Activated naive CD4-positive, alpha-beta T cell (primary cell): ENCODE results near the gene TSC22D3.

Experiments
- DNase-seq, 4 experiments: peaks; one replicate each; lab custom pipeline; 2025; lab: John Stamatoyannopoulos, UW

Gene TSC22D3

DNA sequence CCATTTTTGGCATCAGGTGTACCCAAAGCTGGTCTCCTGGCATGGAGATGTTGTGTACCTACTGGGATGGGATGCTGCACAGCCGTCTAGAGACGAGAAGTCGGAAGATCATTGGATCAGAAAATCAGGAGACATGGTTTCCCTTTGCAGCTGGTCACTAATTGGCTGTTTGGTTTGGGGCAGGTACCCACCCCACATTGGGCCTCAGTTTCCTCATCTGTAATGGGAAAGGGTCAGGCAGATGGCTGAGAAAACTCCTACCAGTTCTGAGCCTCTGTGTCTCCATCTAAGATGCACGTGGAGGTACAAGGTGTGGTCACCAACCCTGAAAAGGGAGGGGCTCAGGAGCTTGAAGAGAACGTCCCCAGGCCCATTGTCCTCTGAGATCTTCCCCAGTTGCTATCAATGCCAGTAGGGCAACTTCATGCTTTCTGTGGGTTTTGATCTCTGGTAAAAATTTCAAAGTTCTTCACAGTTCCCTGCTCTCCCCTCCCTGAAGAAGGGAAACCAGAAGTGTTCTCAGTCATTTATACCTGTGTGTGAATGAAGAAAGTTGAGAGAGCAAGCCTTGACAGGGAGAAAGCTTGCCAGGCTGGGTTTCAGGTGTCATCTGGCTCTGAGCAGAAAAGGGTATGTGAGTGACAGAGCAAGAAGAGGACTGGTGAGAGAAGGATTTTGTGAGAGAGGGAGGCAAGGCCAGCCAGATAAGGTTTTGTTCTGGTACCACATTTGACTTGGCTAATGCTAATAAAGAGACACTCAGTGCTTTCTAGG is 15.1 kb downstream of the TSC22D3 start:
- DNase-seq, result no peak

DNA sequence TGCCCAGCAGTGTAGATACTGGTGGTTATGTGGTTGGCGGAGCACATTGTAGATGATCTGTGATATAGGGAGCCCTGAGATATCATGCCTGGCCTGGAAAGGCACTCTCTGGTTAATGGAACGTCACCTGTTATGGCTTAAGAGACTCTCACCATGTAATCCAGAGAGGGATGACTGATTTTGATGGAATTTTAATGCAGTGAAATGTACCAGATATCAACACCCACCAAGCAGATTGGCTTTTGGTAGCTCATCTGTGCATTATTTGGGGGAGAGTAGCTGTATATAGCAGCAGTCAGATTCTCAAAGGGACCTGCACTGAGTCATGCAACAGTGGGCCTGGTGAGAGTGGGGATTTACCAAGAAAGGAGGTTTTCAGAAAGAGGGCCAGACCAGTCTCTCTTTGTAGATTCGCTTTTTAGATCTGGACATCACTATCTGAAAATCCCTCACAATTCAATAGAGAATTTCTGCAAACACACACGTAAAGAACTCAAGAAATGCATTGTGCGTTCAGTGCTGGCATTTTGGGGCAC is 17.3 kb downstream of the TSC22D3 start:
- no peak for DNase-seq

DNA sequence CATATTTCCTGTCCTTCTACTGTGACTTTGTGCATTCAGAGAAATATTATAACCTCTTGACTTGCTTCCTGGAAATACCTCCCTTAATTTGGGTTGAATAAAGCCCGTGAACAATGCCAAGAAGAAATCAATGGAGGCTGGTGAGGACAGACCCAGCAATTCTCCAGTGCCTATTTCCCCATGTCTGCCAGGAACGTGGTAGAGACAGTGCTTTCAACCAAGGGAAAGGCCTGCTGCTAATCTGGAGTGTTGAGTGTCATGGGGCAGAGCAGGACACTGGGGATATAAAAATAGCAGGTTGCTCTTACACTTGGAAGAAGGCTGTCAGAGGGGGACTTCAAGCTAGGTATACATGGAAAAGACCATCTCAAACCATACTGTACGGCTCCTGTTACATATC is 19.9 kb downstream of the TSC22D3 start:
- no peak for DNase-seq

DNA sequence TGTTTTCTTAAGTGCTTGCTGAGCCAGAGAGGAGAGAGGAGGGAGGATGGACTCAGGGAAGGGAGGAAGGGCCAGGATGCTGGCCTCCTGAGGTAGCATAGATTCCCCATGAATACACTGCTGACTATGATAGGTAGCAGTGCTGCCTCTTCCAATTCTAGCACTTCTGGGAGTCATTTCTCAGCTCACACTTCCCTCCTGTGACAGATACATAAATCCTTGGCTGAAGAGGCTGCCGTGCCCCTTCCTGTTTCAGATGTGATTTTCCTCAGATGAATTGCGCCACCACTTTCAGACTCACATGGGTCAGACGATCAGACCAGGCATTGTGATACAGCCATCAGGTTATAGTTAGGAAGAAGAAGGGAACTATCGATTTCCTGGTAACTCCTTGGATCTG is 22.4 kb downstream of the TSC22D3 start:
- DNase-seq, result no peak

DNA sequence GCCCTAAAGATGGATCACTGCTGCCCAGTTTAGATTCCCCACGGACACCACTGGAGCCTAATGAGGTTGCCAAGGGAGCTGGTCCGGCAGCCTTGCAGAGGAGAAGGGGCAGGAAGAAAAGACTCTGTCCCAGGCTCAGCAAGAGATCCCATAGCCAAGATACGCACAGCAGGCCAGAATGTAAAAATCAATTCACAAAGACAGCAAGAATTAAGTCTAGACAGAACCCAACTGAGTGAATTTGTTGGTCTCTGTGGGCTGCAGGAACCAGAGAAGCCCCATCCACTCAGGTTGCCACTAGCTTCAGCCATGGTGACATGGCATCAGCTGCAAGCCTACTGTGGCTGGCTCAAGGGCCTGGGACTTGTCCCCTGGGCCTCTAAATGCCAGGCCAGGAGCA is 22.9 kb downstream of the TSC22D3 start:
- DNase-seq, result no peak

DNA sequence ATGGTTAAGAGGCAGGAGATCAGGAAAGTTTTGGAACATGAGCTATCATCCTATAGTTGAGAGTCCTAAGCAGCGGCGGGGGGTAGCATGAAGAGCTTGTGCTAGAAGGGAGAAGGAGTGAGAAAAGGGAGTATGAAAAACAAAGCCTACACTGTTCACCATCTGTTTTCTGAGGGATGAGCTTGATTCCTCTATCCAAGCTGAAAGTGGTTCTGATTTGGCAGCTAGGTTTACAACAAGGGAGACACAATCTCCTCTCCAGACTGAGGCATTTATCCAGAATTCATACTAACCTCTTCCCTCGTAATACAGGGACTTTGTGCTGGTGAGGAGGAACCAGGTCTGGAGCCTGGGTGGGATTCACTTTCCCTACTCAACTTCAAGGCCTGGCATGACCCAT is 23.5 kb downstream of the TSC22D3 start:
- DNase-seq, result no peak

DNA sequence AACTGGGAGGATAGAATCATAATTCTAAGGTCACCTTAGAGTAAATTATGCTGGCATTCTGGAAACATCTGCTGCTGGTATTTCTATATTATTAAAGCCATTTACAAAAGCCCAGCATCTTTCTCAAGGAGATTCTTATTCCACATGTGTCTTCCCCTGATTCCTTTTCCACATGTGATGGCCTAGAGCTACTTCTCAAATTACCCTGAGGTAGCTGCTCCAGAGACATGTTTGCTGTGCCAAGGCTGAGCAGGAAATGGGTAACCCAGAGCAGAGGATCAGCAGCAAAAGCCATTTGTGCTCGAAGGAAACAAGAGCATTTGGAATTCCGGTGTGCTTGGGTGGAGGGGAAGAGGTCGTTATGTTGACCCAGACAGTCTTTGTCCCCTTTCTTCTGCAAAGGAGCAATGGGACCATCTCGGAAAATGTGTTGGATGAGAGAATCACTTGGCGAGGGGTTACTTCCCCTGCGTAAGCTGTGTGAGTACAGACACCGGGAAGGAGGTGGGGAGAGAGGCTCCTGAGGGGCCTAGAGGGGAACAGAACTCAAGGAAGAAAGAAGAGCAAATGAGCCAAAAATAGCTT is 24.6 kb downstream of the TSC22D3 start:
- no peak for DNase-seq

DNA sequence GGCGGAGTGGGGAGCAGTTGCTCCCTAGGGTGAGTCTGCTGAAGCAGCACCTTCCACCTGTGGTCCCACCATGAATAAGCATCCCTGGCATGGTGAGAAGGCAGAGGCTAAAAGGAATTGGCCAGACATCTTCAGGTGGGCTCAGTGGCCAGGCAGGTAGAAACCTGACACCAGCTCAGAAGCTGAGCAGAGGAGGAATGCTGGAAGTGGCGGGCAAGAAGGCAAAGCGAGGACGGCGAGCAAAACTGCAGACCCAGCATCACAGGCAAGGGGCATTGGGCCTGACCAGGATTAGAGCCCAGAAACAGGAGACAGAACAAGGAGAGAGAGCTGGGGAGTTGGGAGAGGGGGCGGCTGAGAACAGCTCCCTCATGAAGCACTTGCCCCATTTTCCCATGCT is 25.3 kb downstream of the TSC22D3 start:
- DNase-seq, result no peak

DNA sequence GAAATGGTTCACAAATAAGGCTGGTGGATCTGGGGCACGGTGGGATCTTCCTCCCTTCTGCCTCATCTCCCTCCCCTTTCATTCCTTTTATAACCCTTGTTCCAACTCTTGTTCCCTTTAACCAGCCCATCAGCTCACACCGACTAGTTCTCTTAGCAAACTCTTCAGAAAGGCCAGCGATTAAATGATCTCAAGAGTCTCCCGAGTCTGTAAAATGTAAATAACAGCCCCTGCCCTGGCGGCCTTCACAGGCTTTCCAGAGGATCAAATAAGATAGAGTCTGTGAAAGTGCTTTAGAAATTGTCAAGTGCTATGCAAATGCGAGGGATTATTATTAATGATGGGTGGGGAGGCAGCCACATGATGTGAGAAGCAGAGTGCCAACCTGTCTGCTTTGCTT is 27.1 kb downstream of the TSC22D3 start:
- no peak for DNase-seq

DNA sequence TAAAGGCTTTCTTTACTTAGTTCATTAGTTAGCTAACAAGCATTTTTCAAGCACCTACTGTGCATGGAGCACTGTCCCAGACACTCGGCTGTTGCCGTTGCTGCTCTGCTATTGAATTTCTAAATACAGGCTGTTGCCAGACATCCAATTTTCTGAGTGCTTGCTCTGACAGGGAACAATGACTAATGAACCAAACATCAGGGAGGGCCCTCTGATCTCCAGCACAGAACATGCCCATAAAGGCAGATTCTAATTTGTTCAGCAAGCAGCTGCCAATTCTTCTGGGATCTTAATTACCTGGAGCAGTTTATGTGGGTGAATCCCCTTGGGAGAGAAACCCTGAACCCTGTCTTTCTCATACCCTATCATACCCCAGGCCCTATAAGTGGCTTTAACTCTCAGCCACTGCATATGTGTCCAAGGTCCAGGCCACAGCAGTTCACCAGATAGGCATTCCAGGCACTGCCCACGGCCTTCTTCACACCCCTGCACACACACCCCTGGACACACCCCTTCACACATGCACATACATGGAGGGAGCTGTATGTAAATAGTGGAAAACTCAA is 27.9 kb downstream of the TSC22D3 start:
- DNase-seq, result no peak

DNA sequence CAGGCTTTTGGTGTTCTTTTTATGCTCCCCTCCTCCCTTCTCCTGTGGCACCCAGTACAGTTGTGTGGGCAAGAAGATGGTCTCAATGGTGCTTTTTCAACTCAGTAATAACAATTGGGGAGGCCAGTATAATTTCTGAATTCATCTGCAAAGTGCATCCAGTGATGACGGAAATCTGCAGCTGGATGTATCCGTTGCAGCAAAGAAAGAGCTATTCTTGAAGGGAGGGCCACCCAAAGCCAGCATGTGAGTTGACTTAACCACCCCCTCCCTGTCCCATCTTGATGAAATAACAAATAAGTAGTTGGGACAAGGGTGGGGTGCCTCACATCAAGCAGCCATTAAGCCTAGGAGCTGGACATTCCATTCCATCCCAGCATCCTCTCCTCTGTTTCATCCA is 30.7 kb downstream of the TSC22D3 start:
- DNase-seq, result no peak

DNA sequence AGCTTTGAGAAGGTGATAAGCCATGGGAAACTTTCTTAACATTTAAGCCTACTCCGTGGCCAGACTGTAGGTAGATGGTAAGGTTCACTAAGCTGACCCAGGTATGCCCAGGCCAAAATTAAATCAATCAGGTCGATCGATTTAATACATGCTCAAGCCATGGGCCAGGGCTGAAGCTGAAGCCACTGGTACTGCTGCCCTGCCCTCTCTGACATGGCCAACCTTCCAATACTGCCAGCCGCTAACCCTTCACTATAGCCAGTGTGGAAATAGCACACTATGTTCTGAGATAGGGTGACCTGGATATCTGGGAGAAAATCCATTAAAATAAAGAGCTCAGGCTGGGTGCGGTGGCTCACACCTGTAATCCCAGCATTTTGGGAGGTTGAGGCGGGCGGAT is 31.6 kb downstream of the TSC22D3 start:
- no peak for DNase-seq

DNA sequence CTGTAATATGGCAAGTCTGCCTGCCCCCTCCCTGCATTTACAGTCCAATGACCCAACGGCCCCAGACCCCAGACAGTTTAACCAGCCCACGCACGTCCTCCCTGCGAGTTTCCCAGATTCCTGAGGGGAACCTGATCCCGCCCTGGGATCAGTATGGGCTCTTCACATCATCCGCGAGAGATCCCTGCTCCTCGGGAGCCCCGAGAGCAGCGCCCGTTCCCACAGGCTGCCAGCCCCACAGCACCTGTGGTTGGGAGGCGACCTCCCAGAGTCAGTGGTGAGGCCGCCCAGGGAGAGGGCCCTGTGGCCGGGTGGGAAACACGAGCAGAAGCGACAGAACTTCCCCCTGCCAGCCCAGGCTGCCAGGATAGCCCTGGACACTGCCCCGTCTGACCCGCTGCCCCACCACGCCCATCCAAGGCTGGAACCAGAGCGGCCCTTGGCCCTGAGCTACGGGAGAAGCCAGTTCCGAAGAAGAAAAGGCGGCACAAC is 32.8 kb downstream of the TSC22D3 start:
- DNase-seq, result no peak

DNA sequence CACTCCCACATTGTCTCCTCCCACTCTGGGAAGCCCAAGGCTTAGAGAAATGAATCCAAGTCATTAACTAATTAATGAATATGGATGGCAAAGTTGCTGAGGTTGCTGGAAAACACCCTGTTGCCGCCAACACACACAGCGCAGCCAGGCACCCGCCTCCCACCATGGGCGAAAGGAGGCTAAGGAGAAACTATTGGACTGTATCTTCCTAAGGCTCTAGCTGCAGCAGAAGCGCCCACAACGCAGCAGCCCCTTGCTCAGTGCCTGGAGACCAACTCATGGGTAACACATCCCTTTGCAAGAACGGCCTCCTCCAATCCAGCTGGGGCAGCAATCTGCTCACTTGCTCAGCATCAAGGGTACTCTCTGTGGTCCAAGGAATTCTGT is 34.2 kb downstream of the TSC22D3 start:
- DNase-seq, result peak in 1 of 4 experiments; percentile 19

DNA sequence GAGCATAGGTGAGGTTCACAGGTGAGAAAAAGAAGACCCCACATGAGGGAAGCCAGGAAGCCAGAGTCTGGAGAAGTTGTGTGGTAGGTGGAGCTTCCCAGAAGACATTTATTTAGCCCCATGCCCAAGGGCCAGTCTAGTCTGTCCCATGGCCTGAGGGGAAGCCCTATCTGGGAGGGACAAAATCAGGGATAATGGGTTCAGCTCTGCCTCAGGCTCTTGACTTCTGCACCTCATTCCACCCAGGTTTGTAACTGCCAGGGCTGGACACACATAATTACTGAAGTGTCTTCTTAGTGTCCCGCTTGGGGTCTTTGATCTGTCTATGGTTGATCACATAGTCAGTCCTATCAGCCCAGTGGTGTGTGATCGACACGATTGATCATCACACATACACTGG is 36.0 kb downstream of the TSC22D3 start:
- no peak for DNase-seq

DNA sequence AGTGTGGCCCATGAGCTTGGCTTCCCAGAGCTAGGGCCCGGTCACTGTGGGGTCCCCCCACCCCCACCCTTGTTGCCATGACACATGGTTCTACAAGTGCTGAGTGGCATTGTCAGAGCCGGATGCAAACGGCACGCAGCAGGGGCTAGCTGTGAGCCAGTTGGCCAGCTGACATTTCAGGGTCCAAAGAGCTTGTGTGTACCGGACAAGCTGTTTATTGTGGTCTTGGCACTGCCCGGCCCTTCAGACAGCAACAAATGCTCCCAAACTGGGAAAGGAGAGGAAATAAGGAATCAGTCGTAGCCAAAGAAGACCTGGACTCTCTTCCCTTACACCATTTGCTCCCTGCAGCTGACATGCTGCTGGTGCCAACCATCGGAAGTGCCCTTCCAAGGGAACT is 36.8 kb downstream of the TSC22D3 start:
- DNase-seq, result no peak

DNA sequence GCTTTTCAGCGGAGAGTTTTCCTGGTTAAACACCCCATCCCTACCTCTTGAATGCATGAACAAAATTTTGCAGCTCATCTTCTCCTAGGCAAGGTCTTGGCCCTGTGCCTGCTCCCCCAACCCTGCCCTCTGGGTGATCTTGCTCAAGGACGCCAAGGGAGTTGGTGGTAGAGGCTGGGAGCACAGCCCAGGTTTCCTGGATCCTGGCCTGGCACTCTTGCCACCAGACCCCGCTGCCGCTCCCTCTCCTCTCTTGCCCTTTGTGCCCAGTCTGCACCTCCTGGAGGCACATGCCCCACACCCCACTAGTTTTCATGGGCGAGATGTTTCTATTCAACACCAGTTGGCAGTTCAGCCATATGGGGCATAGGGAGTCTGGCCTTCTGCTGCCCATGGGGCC is 37.3 kb downstream of the TSC22D3 start:
- DNase-seq, result no peak

DNA sequence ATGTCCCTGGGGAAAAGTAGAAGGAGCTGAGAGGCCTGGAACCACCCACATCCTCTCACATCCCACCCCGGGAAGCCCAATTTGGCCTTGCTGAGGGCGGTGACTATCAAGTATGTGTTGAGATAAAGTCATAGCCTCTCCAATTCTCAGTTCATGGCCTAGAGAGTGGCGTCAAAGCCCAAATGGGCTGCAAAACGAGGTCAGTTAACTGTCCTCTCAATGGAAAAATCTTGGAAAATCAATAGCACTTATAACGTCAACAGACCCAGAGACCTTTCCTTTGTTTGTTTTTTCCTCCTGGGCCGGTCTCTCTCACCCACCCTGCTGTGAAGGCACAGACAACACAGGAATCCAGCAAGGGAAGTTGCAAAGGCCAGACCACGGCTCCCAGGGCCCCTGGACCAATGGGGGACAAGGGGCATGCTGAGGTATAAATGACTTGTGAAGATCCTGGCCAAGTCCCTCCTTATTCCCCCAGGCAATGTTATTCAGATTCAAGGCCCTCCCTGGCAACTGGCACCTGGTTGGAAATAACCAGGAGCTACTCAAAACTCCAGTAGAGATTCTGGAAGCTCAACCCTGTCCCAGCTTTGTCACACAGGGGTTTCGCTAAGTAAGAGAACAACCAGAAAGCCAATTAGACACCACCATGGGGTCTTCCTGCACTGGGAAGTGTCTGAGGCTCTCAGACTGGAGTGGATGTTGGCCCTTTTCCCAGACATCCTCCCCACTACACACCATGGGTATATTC is 38.6 kb downstream of the TSC22D3 start:
- no peak for DNase-seq

DNA sequence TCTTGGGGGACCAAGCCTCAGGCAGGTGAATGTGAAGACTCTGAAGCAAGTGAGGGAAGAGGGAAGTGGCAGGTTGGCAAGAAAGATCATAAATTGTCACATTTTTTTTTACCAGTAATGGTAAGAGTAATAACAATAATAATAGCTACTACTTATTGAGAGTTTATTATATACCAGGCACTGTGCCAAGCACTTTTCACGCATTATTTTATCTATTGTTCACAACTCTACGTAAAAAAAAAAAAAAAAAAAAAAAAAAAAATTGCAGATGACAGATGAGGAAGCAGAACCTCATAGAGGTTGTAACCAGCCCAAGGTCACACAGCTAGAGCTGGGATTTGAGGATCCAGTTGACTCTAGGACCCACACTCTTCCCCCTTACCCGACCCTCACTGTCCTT is 40.9 kb downstream of the TSC22D3 start:
- no peak for DNase-seq

DNA sequence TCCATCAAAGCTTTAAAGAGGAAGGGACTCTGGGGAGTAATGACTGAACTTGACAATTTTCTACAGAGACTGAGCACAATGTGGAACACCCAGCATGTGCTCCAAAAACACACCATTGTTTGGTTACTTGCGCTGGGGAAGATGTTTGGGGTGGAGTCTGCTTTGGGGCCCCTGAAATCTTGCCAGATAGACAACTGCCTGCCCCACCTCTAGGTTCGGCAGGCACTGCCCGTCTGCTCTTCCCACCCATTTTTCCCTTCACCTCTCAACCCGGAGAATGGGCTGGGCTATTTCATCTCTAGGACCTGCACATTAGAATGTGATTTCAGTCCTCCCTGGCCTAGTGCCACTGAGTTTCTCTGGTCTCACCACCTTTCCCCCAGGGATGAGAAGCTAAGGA is 41.9 kb downstream of the TSC22D3 start:
- DNase-seq, result no peak

DNA sequence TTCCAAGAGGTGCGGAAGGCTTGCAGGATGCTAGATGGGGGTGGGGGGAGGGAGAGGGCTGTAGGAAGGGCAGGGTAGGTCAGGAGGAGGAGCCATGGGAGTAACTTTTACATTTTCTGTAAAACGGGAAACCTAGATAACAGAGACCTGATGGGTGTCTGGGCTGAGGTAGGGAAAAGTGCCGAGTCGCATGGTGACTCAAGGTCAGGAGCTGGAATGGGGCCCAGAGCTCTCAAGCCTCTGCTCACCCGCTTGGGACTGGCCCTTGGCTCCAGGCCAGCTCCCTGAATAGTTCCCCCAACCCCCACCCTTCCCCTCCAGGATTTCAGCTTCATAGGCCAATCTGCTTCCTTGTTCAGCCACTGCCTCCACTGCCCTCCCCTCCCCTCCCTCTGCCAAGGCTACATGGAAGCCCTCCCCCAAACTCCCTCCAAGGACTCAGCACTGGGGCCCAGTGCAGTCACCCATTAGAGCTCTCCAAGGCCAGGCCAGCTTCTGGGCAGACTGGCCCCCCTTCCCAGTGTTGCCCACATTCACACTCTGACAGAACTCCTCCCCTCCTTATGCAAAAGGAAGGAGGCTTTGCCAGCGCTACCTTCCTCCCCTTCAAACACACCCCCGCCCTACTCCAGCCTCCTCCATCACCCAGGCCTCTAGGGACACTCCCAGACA is 43.6 kb downstream of the TSC22D3 start:
- DNase-seq, result no peak
